HFFc6 (cell line): Measurements from ENCODE around the gene NFX1. TPM values are rescaled to one million over a fixed set of nuclear protein-coding genes. Genes with fewer than 3 reads are reported as not detected.

Experiments used
- DNase-seq: peaks from one replicate; pipeline ENCODE4 v3.0.0-alpha.2; 2018
- H3K27ac Mint-ChIP-seq: 2 replicates; pipeline ENCODE4 v1.8.0; 2020; ENCODE audit warnings: mild to moderate bottlenecking, mixed read lengths
- H3K27me3 Mint-ChIP-seq: 2 replicates; pipeline ENCODE4 v1.8.0; 2021; ENCODE audit warnings: mild to moderate bottlenecking, moderate library complexity, mixed read lengths; ENCODE audit not compliant: insufficient read depth
- H3K36me3 Mint-ChIP-seq: 2 replicates; pipeline ENCODE4 v1.8.0; 2021; ENCODE audit warnings: low read depth, mixed read lengths
- H3K4me1 Mint-ChIP-seq: 2 replicates; pipeline ENCODE4 v1.8.0; 2020; ENCODE audit warnings: low read depth, mixed read lengths
- H3K4me3 Mint-ChIP-seq: 2 replicates; pipeline ENCODE4 v1.8.0; 2020; ENCODE audit warnings: mild to moderate bottlenecking, moderate library complexity, mixed read lengths
- H3K9me3 Mint-ChIP-seq: 2 replicates; pipeline ENCODE4 v1.8.0; 2020; ENCODE audit warnings: mild to moderate bottlenecking, mixed read lengths
- CTCF ChIP-seq: fragments of 200-600 bp; sonication (generic); IDR thresholded peaks from 2 replicates; pipeline ENCODE4 v1.5.0; 2021; ENCODE audit warnings: antibody characterized with exemption, mild to moderate bottlenecking
- total RNA-seq, 6 experiments: library from RNA; stranded (reverse); fragmentation: NEBNext Ultra II Directional; extraction: Animal tissue kit (Norgen Biotek cat#: 25700); gene quantifications; 2 replicates in 1 of 6; 3 replicates in 5 of 6; pipeline ENCODE4 v1.2.3, GENCODE V29; 2021

Gene NFX1
- total RNA-seq, 6 experiments from 2014 or later = 25.7 to 28.0 (median 27.8) TPM

GRCh38 chr9:33254211-33254610, 36.1 kb upstream of the NFX1 start:
- no peak for DNase-seq
- H3K36me3 Mint-ChIP-seq = peaks cover 20% of the 10 kb centered on the region
- no peak overlapping the region for H3K27ac Mint-ChIP-seq
- no peak overlapping the region for H3K4me3 Mint-ChIP-seq
- TF ChIP-seq CTCF = no peak
- H3K4me1 Mint-ChIP-seq = peaks cover 7% of the 10 kb centered on the region
- H3K27me3 Mint-ChIP-seq = peaks cover 1% of the 10 kb centered on the region
- H3K9me3 Mint-ChIP-seq = no peaks in the 10 kb centered on the region

- H3K27ac Mint-ChIP-seq = no peak overlapping the region
- H3K27me3 Mint-ChIP-seq = peaks cover 1% of the 10 kb centered on the region
- no peak for TF ChIP-seq CTCF
- H3K4me3 Mint-ChIP-seq = no peak overlapping the region
- H3K36me3 Mint-ChIP-seq = peaks cover 20% of the 10 kb centered on the region
- no peaks in the 10 kb centered on the region for H3K9me3 Mint-ChIP-seq
- peaks cover 7% of the 10 kb centered on the region for H3K4me1 Mint-ChIP-seq
- no peak for DNase-seq
These were observed 35.3 kb upstream of the NFX1 start for GRCh38 chr9:33255014-33255413.

GRCh38 chr9:33255471-33255870, 34.8 kb upstream of the NFX1 start:
- Mint-ChIP-seq H3K27me3 (peaks cover 1% of the 10 kb centered on the region), H3K4me3 (no peak overlapping the region), H3K4me1 (peaks cover 5% of the 10 kb centered on the region), H3K27ac (no peak overlapping the region), H3K9me3 (no peaks in the 10 kb centered on the region), H3K36me3 (peaks cover 23% of the 10 kb centered on the region)
- no peak for TF ChIP-seq CTCF
- DNase-seq = no peak

- H3K27me3 Mint-ChIP-seq = peaks cover 1% of the 10 kb centered on the region
- no peak for DNase-seq
- no peak overlapping the region for H3K4me3 Mint-ChIP-seq
- no peak for TF ChIP-seq CTCF
- H3K9me3 Mint-ChIP-seq = no peaks in the 10 kb centered on the region
- no peak overlapping the region for H3K27ac Mint-ChIP-seq
- H3K36me3 Mint-ChIP-seq = peaks cover 29% of the 10 kb centered on the region
- H3K4me1 Mint-ChIP-seq = no peaks in the 10 kb centered on the region
These were observed 34.1 kb upstream of the NFX1 start for GRCh38 chr9:33256236-33256635.

GRCh38 chr9:33257276-33257675, 33.0 kb upstream of the NFX1 start:
- TF ChIP-seq CTCF = no peak
- no peaks in the 10 kb centered on the region for H3K9me3 Mint-ChIP-seq
- no peak overlapping the region for H3K27ac Mint-ChIP-seq
- DNase-seq = no peak
- H3K36me3 Mint-ChIP-seq = peaks cover 29% of the 10 kb centered on the region
- H3K4me1 Mint-ChIP-seq = no peaks in the 10 kb centered on the region
- no peak overlapping the region for H3K4me3 Mint-ChIP-seq
- H3K27me3 Mint-ChIP-seq = peaks cover 1% of the 10 kb centered on the region

GRCh38 chr9:33260372-33260771, 29.9 kb upstream of the NFX1 start:
- Mint-ChIP-seq H3K4me3 (no peak overlapping the region), H3K36me3 (peaks cover 27% of the 10 kb centered on the region), H3K9me3 (no peaks in the 10 kb centered on the region), H3K4me1 (peaks cover 11% of the 10 kb centered on the region), H3K27ac (no peak overlapping the region), H3K27me3 (no peaks in the 10 kb centered on the region; the same call in none of the 2 replicates)
- DNase-seq = no peak
- no peak for TF ChIP-seq CTCF
